NCI-H774 (cell line): ENCODE data around the gene ABHD17C.
A peak's percentile ranks its signal among the peaks of the same experiment; 100 is the strongest.
"Not testable (repeated sequence)": the region's sequence is repeated elsewhere in the genome, so short reads cannot be mapped to it uniquely, and the experiment has no call there.

Source experiments
- DNase-seq: peaks from one replicate; lab custom pipeline; 2025; lab: John Stamatoyannopoulos, UW

ABHD17C gene

DNA sequence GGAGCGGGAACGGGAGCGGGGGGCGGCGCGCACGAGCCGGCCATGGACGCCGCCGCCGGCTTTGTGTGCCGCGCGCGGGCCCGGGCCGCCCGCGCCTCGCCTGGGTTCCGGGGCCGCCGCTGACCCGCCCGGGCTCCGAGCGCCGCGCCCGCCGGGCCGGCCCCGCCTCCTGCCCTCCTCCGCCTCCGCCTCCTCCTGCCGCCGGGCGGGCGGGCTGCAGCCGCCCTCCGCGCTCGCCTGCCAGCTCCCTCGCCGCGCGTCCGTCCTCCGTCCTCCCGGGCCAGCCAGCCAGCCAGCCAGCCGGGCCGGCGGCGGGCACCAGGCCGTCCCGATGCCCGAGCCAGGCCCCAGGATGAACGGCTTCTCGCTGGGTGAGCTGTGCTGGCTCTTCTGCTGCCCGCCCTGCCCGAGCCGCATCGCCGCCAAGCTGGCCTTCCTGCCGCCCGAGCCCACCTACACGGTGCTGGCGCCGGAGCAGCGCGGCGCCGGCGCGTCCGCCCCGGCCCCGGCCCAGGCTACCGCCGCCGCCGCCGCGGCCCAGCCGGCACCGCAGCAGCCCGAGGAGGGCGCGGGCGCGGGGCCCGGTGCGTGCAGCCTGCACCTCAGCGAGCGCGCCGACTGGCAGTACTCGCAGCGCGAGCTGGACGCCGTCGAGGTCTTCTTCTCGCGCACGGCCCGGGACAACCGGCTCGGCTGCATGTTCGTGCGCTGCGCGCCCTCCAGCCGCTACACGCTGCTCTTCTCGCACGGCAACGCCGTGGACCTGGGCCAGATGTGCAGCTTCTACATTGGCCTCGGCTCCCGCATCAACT lies at the start of gene ABHD17C:
Gene ABHD17C, plus strand, starts transcription at position 212 of the 812 bp plus-strand sequence. Its CDS starts 120 bp downstream, at position 332.
- peak; percentile 63 for DNase-seq

DNA sequence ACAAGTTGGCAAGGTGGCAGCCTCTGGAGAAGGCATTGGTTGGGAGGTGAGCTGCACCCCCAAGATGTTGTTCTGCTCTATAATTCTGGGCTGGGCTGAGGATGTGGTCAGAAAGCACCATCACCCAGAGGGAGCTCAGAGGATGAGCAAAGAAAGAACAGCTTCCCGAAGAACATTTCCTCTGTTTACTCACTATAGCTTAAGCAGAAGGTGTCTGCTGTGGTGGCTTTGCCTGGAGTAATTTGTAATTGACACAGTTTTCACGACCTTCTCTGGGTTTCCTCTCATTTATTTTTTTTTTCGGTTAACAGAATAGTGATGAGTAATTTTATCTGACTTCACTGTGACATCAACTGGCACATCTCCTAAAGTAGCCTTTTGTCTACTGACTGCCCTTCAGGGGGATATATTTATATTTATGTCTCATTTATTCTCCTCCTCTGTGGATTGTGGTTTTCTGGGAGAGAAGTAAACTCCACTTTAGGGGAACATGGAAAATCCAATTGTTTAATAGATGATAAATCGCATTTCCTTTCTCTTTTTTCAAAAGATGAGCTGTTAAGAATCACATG lies 49.5 kb upstream of the ABHD17C start:
- no peak for DNase-seq

DNA sequence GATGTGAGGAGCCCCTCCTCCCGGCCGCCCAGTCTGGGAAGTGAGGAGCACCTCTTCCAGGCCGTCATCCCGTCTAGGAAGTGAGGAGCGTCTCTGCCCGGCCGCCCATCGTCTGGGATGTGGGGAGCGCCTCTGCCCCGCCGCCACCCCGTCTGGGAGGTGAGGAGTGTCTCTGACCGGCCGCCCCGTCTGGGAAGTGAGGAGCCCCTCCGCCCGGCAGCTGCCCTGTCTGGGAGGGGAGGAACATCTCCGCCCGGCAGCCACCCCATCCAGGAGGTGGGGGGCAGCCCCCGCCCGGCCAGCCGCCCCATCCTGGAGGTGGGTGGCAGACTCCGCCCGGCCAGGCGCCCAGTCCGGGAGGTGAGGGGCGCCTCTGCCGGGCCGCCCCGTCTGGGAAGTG lies 47.7 kb upstream of the ABHD17C start:
- DNase-seq = not testable (repeated sequence)

DNA sequence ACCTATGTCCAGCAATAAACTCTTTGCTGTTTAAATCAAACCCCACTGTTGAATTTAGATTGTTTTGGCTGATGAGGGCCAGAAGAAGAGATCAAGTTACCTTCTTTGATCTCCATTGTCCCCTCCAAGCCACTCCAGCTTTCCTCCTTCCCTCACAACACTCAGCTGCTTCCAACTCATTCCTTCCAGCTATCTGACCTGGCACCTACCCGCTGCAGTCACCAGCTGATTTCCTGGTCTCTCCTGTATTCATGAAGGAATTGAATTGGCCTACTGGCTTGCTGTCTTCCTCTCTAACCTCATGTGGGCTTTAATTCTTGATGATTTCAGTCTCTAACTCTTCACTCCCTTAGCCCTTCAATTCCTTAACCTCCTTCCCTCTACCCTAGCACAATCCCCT lies 40.8 kb upstream of the ABHD17C start:
- DNase-seq = no peak

DNA sequence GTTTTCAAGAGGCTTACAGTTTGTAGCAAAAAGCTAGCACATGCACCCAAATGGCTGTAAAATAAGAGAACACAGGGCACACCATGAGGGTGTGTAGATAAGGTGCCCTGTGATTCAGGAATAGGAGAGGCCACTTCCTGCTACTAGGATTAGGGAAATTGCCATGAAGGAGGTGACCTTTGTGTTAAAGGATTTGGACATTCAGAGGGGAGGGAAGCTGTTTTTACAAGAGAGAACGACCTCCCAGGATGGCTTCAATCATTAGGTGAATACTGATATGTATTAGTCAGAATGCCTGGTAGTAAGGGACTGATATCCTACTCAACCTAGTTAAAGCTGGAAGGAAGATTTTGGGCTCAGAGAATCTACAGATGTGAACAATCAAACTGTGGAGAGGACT lies 35.7 kb upstream of the ABHD17C start:
- DNase-seq = no peak

DNA sequence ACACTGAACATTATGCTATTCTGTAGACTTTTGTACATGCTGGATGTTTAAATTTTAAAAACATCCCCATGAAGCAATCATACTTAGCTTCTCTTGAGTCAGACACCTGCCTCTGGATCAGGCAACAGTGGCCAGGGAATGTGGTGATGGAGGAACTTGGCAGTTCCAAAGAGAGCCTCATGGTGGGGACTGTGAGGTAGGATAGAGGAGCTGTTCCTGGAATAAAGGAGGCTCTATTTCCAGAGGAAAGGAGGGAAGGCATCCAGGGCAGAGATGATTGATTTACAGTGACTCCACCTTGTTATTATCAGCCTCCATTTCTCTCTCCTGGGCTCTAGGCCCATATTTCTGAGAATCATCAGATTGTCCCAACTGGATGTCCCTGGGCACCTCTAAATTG lies 35.0 kb upstream of the ABHD17C start:
- peak; percentile 29 for DNase-seq

DNA sequence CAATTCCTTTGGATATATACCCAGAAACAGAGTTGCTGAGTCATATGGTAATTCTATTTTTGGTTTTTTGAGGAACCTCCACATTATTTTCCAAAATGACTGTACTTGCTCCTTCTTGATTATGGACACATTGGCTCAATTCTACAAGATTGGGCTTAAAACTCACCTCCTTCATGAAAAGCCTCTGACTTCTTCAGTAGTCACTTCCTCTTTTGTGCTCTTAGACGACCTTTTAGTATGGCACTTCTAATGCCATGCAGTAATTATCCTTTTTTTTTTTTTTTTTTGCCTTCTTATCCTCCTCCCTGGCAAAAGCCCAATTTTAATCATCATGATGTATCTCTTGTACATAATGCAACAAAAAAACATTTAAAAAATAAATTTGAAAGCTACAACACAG lies 33.0 kb upstream of the ABHD17C start:
- no peak for DNase-seq

DNA sequence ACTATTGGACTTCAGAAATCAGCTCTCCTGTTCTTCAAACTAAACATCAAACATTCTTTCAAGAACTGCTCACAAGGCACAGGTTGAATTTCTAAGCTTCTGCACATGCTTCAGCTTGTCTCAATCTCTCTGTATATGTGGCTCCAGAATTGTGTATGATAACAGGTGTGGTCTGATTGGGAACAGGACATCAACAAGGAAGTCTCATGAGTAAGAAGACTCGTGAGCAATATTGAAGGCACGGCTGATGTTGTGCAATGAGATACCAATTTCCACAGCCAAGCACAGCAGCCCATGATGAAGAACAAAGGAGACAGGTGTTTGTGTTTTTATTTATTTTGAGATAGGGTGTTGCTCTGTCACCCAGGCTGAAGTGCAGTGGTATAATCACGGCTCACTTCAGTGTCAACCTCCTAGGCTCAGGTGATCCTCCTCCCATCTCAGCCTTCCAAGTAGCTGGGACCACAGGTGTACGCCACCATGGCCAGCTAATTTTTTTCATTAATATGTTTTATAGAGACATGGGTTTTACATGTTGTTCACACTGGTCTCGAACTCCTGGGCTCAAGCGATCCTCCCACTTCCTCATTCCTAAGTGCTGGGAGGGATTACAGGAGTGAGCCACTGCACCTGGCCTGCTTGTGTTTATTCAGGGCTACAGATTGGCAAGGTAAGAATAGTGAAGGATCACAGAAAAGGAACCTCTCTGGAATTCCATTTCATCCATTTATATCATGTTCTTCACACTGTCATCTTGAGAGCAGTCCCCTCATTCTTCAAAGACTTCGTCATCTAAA lies 32.2 kb upstream of the ABHD17C start:
- peak; percentile 1 for DNase-seq

DNA sequence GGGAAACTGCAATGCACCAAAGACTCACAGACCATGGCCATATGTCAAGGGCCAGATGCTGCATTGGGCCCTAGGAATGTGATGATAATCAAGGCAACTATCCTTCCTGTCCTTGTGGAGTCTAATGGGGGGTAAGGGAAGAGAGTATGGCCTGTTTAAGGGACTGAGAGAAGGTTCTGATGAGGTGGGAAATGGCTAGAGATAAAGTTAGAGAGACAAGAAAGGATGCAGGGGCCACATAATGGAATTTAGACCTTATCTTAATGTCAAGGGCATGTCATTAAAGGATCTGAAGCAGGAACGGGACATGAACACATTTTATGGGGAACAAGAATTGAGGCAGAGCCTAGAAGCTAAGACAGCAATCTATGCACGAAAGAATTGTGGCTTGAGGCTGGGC lies 30.0 kb upstream of the ABHD17C start:
- no peak for DNase-seq

DNA sequence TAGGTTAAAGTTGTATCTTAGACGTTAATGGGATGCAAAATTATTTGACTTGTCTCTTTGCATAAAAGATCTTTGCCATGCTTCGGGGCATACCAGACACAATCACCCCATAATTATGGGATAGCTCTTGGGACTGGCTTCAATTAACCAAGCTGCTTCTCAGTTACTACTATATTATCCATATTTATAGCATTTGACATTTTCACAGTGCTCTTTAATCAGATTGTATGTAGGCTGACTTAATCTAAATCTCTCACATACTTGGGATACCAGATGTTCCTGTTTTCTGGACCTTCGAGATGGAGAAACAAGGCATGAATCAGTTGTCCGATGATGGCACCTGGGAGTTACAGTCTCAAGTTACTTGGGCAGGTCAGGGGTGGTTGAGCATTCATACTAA lies 27.2 kb upstream of the ABHD17C start:
- no peak for DNase-seq

DNA sequence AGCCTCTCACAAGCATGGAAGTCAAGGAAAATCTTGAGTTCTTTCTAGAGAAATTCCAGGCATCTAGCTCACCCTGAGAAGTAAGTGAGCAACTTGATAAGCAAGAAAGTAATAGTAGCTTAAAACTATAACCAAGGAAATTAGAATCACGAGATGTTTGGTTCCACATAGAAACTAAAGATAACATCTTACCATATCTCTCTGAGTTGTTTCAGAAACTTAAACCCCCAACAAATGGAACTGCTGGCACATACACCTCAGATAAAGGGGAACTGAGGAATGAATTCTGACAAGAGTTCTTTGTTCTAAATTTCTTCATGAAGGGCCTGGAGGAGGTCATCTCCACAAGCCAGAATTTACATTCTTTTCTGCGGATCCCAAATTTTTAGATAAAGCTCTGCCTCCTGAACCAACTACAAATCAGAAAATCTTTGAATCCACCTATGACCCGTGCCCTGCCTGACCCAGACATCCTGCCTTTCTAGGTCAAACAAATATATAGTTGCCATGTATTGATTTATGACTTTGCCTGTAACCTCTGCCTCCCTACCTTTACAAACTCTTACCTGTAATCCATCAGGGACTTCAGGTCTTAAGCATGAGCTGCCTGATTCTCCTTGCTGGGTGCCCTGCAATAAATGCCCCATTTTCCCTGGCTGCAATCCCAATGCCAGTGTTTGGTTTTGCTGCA lies 26.4 kb upstream of the ABHD17C start:
- no peak for DNase-seq

DNA sequence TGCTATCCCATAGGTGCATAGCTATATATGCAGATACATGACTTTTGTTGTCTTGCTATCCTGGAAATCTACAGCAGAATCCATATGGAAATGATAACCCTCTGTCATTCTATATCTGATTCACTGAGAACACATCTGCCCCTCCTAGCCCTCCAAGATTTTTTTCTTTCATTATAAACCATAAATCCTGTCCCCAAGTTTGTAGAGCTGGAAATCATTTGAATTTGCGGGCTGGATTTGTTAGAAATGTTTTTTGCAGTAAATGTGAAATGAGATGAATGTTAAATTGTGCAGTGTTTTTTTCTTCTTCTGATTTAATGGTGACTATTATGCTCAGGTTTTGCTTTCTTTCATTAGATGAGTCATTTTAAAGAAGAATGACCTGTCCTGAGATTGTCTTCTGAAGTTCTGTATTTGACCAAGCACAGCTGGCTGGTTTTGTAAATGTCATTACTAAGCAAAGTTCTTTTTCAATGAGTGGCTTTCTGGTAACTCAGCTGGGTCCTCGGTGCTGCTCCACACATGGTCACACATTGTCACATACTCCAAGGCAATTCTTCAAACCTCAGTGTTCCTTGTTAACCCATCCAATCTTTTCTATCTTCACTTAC lies 25.3 kb upstream of the ABHD17C start:
- DNase-seq = no peak

DNA sequence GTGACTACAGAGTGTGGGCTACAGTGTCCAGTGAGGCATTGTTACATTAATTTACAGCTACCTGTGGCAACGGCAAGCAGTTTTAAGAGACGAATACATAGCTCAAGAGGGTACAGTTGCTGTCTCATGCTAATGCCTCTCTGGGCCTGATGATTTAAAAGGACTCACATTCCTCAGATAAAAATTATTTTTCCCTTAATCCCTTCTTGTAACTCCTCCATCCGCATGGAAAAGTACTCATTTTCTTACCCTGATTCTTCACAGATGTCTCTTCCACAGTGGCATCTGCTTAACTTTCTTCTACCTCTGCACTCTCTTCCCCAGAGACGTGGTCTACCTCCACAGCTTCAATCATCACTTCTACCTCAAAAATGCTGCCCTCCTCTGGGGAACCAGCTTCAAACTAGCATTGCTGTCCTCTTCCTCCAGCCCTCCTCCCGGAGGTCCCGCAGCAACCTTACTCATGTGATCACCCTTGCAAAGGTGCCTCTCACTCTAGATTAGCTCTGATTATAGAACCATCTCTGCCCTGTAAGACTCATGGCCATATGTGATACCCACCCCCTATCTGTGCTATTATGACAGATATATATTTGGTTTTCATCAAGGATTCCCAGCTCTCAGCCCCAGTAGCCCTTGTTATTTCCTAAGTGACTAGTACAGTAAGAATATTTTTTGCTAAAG lies 21.4 kb upstream of the ABHD17C start:
- no peak for DNase-seq

DNA sequence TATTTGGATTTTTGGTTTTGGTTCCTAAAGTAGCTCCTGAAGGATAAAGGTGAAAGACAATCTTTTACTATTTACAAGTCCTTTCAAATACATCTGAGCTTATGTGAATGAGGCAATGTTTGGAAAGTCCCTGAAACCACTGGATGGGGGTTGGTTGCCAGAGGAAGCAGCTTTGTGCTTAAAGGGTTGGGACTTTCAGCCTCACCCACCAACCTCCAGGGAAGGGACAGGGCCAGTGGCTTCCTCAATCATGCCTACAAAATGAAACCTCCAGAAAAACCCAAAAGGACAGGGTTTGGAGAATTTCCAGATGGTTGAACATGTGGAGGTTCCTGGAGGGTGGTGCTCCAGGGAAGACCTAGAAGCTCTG lies 20.9 kb upstream of the ABHD17C start:
- no peak for DNase-seq

DNA sequence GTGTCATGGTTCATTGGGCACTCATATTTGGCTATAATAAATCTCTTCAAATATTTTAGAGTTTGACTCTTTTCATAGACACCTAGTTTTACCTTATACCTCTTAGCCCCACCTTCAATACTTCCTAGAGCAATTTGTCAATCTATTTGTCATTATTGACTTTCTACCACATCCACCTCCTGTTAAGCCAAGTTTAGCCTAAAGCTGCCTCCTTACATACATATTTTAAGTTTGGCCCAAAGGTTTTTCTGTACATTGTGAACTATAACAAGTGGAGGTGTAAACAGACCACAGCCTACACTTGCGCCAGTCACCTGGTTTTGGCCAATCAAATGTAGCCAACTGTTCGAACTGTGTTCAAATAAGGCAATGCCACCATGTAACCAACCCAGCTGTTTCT lies 18.1 kb upstream of the ABHD17C start:
- no peak for DNase-seq

DNA sequence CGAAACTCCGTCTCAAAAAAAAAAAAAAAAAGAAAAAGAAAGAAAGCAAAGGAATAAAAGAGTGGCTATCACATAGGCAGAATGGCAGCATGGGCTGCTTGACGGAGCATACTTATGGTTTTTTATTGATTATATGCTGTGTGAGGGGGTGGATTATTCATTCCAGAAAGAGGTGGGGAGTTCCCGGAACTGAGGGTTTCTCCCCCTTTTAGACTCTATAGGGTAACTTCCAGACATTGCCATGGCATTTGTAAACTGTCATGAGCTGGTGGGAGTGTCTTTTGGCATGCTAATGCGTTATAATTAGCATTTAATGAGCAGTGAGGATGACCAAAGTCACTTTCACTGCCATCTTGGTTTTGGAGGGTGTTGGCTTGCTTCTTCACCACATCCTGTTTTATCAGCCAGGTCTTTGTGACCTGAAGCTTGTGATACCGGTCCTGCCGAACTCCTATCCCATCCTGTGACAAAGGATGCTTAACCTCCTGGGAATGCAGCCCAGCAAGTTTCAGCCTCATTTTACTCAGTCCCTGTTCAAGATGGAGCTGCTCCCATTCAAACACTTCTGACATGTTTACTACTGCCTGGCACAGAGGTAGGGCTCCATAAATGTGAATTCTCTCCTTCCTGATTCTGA lies 15.8 kb upstream of the ABHD17C start:
- DNase-seq = no peak

DNA sequence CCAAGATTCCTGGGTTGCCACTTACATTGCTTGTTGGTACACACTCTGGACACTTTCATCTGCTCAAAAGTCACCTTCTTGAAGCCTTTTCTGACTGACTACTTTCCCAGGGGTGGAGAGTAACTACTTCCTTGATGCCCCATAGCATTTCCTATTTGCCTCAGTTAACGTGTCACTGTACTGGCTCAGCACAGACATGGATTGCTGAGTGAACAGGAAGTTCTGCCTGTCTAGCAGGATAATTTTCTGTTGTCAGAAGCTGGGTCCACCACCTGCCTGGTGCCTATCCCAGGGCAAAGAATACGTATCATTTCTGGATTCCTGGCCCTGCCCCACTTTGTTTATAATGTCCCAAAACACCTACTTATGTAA lies 15.3 kb upstream of the ABHD17C start:
- no peak for DNase-seq

DNA sequence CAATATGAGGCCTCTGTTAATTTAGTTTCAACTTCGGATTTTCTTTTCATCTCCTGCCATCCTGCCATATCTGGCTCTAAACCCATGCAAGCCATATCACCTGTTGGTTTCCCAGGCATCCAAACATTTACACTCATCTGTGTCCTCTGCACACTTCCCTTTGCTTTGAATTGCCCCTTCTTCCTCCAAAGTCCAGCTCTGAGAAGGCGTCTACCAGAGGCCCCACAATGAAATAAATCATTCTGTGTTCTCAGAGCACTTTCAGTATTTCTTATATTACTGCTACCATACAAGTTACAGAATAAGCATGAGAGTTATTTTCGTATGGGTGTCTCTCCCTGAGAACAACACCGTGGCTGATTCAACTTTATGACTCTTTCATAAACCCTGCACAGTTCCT lies 12.9 kb upstream of the ABHD17C start:
- no peak for DNase-seq

DNA sequence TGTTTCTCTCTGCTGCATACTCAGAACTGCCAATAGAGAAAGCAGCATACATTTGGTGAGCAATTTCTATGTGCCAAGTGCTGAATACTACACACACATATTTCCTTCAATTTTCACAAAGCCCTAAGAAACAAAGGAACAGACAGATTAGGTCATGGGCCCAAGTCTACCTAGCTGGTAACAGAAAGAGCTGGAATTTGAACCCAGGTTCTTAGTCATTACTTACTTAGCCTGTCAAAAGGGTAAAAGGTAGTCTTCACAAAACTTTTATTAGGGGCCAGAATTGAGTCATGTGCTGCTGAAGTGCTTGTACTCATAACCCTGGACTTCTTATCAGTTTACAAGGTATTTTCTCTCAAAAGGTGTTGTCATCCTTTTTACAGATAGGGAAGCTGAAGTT lies 10.4 kb upstream of the ABHD17C start:
- no peak for DNase-seq

DNA sequence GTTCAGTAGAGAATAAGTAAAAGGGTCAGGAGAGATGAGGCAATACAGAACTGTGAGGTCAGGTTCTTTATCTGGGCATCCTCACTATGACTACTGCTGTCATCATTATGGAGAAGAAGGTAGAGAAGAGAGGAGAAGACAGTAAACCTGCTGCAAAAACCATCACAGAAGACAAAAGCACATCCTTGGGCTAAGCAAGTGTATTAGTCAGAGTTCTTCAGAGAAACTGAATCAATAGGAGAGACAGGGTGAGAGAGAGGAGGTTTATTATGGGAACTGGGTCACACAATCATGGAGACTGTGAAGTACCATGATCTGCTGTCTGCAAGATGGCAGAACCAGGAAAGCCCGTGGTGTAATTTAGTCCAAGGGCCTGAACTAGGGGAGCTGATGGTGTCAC lies 9.5 kb upstream of the ABHD17C start:
- no peak for DNase-seq

DNA sequence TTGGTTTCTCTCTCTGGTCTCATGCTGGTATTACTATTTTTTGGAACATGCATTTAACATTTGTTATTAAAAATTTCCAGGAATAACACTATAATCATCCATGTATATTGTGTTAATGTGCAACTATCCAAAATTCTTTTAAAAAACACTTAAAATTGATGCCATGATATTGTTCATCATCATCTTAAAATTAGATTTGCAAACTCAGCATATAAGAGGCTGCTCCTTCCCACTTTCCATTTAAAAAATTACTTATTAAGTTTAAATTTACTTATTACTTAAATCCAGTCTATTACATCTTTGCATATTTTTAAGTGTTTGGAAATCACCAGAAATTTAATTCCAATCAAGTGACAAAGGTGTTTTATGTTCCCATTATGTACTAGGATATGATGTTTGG lies 5.8 kb upstream of the ABHD17C start:
- DNase-seq = no peak
